Activated T-cell treated with anti-CD3 and anti-CD28 coated beads for 24 hours (primary cell): ENCODE results near the gene MMP2.

Source experiments
- DNase-seq: peaks from one replicate; pipeline ENCODE4 v3.0.0-alpha.2; 2020; ENCODE audit warnings: low read depth

Gene MMP2

DNA sequence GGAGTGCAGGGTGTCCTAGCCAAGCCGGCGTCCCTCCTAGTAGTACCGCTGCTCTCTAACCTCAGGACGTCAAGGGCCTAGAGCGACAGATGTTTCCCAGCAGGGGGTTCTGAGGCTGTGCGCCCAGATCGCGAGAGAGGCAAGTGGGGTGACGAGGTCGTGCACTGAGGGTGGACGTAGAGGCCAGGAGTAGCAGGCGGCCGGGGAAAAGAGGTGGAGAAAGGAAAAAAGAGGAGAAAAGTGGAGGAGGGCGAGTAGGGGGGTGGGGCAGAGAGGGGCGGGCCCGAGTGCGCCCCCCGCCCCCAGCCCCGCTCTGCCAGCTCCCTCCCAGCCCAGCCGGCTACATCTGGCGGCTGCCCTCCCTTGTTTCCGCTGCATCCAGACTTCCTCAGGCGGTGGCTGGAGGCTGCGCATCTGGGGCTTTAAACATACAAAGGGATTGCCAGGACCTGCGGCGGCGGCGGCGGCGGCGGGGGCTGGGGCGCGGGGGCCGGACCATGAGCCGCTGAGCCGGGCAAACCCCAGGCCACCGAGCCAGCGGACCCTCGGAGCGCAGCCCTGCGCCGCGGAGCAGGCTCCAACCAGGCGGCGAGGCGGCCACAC, at the start of gene MMP2:
TSS of gene MMP2 (plus strand) at position 372 of the 603 bp plus-strand sequence. CDS start 282 bp downstream, outside the sequence.
- DNase-seq, result no peak

DNA sequence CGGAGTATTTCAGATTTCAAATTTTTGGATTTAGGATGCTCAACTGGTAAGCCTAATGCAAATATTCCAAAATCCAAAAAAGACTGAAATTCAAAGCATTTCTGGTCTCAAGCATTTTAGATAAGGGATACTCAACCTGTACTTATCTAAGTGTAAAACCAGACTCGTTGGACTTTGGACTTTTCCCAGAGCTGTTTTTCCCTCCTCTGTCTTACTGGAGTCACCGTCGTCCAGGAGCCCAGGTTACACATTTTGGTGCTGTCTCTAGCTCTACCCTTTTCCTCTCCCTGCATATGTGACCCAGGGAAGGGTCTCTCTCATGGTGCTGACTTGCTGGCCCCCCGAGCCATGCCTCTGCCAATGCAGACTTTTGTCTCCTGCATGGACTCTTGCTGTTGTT, 46.0 kb upstream of the MMP2 start:
- no peak for DNase-seq

DNA sequence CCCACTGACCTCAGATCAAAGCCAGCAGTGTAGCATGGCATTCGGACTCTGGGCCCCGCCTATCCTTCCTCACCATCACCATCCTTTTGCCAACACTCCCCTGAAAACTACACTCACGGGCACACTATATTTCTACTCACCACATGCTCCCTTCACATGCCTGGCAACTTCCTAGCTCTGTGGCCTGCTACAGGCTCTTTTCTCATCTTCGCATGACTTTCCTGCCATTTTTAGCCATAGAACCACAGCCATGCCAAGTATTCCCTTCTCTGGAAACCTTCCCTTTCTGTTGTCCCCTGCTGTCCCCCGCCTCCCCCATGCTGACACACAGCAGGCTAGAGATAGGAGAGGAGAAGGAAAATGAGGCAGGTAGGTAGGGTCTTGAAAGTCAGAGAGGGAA, 45.5 kb upstream of the MMP2 start:
- no peak for DNase-seq

DNA sequence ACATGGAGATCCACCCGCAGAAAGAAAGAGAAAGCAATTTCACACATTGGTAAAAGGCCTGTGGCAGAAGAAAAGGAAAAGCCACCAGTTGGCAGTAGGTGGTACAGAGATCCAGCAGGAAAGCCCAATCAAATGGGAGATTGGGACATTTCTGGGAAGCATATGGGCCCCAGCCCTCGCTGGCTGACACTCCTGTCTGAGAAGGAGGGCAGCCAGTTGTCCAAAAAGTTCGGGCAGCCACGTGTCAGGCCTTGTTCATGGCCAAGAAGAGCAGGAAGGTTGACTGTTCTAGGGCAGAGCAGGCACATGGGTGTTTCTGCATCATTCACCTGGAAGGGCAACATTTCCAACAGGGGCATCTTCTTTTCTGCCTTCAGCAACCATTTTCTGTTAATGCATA, 45.0 kb upstream of the MMP2 start:
- no peak for DNase-seq

DNA sequence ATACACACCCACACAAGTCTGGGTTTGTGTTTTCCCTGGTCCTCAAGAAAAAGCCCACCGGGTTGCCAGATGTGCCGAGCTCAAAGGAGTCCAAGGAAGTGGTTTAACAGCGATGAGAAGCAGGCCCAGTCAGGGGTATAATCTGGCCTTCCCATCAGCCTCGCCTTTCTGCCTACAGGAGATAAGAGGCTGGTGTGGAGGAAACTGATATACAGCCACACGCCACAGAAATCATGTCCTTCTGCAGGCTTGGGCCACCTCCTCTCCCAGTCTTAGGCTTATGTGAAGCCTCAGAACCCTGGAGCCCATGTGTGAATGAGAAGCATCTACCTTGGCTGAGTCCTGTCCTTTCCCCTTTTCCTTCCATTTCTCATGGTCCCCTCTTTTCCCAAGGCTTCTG, 43.6 kb upstream of the MMP2 start:
- DNase-seq, result no peak

DNA sequence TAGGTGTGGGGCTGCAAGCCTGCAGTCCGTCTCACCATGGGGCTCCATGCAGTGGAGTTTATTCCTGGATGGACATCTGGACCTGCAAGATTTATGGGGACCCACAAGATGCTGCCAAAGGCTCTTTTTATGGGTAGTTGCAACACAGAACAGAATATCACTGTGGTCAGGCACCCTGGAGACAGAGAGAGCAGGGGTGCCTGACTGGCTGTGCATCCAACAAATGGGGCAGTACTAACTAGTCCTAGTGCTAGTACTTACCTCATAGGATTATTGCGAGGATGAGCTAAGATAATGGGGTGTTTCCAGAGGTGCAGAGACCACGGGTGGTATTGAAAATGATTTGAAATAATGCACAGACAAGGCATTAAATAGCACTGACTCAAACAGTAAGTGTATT, 42.4 kb upstream of the MMP2 start:
- DNase-seq, result no peak

DNA sequence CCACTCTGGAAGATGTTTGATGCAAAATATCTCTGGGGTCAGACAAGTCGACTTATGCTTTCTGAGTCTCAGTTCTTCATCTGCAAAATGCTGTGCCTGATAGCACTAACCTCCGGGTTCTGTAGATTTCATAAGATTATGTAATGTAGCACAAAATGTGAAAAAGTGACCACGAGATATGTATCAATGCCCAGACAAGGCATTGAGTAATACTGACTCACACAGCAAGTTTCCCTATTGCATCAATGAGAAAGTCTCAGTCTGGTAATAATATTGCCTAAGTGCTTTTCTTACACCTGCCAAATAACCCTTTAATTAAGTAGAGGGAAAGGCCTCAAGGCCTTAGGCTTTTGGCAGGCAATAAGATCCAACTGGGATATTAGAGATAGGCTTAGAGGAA, 41.4 kb upstream of the MMP2 start:
- no peak for DNase-seq

DNA sequence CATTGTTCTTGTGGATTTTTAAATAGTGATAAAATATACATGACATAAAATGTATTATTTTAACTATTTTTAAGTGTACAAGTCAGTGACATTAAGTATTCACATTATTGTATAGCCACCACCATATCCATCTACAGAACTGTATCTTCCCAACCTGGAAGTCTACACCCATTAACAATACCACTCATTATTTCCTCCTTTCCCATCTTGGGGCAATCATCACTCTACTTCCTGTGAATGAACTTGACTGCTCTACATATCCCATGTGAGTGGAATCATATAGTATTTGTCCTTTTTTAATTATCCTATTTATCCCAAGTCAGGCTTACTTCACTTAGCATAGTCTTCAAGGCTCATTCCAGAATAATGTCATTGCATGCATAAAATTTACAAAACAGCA, 40.7 kb upstream of the MMP2 start:
- DNase-seq, result no peak

DNA sequence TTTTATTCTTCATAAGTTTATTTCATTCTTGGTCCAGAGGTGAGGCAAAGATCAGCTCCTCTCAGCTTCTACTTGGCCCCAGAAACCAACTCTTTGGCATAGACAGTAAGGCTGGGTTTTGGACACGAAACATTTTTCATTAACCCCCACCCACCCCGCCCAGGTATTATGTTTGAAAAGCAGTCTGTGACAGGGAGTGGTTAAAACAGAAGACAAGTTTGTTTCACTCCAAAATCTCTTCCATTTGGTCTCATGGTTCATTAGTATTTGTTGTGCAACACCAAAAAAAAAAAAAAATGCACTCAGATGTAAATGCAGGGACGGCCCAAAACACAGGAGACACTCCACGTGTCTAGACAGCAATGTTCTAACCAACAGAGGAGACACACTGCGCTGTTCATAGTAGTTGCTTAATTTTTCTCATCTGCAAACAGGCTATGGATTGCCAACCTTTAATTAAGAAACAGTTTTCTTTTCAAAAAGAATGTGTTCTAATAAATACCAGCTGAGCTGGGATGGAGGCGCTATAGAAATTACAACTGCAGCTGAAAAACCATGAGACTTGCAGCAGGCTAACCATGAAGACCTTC, 39.8 kb upstream of the MMP2 start:
- DNase-seq, result no peak

DNA sequence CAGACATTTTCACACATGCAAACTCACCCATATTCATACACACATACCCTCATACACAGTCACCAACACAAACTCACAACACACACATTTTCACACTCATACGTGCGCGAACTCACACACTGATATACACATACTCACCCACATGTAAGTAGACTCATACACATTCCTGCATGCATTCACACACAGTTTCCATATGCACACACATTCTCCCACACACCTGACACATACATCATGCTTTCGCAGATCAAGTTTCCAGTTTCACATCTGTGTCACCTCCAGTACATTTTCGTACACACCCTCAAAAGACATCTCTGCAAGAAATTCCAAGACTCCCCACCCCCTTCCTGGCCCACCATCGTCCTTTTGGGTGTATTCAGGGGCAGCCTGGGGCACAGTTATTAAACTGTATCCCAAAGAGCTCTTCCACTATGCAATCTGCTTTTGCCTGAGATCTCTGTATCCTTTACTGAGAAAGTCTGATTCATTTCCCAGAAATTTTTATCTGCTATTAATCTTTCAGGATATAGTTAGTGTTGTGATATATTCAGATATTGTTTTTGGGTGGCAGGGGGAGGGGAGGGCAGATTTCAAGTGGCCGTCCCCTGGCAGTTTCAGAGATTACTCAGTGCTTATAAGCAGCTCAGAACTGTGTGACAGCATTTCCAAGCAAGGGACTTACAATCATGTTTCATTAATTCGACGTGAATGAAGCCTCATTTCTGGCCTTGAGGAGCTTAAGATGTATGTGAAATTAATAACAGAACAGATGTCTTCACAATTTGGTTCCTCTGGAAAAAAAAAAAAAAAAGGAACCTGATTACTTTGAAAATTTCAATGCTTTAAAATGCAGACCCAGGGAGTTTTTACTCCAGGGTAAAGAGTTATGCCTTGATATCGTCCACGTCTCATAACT, 35.3 kb upstream of the MMP2 start:
- no peak for DNase-seq

DNA sequence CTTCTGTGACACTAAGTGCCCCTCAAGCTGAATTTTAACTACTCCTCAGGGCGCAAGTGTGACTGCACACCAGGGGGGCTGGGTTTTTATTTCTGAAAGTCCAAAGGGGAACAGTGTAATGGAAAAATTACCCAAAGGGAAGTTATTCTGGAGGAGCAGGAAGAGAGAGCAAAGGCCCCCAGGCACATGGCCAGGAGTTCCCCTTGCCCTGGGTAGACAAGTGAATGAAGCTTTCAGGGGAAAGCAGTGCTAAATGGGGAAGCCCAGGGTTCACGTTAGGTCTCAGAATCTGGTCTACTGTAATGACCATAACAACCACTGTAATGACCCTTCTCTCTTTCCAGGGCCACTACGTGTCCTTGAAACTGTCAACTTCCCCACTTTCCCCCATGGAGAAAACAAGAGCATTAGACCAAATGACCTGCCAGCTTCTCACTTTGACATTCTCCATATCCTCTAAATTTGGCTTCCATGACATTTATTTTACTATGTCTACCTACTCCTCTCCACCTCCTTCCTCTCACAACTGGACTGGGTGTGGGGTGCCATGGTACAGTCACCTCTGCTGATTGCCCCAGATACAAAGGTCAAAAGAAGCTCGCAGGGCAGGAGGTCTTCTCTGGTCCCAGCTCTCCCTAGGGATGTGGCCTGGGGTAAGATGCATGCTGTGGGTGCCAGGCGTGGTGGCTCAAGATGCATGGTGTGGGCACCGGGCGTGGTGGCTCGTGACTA, 34.1 kb upstream of the MMP2 start:
- no peak for DNase-seq

DNA sequence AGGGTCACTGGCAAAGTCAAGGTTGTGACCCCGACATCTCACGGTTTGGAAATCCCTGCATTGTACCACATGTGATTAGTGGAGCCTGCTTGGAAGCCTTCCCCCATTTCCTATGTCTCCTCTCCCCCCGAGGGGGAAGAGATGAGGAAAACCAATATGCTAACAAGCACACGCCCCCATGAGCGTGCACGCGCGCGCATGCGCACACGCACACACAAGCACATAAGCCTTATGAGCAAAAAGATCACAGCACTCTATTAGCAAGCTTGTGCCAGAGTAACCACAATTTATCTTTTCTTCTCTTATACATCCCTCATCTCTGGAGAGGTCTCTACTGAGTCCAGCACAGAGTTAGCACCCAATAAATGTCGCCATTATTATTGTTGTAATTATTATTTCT, 31.8 kb upstream of the MMP2 start:
- DNase-seq, result no peak

DNA sequence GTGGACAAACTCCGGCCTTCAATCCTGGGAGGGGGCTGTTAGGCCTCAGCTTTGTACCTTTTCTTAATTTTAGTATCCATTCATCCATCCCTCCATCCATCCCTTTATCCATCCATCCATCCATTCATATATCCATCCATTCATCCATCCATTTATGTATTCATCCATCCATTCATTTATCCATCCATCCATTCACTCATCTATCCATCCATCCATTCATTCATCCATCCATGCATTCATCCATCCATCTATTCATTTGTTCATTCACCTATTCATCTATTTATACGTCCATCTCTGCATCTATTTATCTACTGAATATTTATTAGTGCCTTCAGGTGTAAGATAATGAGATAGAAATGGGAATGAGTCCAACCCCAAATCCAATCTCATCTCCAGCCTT, 26.0 kb upstream of the MMP2 start:
- no peak for DNase-seq

DNA sequence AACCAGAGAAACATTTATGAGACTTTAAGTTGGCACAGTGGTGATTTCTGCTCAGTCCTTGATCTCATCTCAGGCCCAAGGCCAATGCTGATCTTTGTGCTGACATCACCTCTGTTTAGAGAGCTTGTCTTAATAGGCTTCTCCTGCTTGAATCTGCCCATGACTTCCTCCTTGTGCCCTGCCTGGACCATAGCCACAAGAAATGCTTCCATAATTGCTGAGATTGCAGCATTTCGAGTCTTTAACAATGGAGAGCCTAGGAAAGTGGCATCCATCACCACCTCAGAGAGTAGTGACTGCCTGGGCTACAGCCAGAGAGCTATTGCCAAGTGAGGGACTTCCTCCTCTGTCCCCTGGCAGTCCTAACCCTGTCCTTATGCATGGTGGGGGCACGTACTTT, 25.1 kb upstream of the MMP2 start:
- DNase-seq, result no peak

DNA sequence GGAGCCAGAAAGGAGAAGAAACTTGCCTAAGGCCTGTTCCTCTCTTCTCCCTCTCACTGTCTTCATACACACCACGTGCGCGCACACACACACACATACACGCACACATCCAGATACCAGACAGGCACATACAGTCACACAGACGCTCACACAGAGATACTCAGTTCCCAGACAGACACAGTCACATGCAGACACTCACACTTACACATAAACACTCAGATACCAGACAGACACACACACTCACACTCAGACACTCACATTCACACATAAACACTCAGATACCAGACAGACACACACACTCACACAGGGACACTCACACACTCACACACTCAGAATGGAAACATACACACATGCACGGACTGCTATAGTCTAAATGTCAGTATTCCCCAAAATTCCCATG, 24.1 kb upstream of the MMP2 start:
- no peak for DNase-seq

DNA sequence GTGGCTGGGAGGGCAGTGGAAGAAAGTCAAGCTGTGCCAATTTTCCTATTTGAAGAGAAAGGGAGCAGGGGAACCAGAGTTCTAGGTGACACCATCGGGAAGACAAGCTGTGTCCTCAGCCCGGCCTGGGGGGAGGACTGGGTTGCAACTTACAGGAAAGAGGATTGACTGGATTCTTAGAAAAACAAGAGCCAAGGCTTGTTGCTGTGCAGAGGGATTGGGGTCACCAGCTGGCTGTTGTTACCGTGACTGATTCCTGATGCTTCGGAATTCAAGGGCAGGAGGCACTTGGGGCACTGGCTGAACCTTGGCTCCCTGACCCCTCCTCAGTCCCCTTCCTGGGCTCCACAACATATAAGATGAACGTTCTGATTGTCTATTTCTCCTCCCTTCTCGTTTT, 16.8 kb upstream of the MMP2 start:
- DNase-seq, result no peak

DNA sequence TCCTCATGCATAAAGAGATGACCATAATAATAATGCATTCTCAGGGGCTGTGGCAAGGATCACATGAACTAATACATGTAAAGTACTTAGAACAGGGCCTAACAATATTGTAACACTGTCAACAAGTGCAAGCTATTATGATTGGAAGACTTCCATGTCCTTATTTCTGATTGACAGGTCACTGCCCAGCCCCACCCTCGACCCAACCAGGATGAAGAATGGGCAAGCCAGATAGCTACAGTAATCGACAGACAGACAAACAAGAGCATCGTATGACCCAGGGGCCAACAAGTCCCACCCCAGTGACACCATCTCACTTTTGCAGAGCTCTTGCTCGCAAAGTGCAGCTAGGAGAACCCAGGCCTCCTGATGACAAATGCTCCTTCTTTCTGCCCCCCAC, 14.6 kb upstream of the MMP2 start:
- no peak for DNase-seq

DNA sequence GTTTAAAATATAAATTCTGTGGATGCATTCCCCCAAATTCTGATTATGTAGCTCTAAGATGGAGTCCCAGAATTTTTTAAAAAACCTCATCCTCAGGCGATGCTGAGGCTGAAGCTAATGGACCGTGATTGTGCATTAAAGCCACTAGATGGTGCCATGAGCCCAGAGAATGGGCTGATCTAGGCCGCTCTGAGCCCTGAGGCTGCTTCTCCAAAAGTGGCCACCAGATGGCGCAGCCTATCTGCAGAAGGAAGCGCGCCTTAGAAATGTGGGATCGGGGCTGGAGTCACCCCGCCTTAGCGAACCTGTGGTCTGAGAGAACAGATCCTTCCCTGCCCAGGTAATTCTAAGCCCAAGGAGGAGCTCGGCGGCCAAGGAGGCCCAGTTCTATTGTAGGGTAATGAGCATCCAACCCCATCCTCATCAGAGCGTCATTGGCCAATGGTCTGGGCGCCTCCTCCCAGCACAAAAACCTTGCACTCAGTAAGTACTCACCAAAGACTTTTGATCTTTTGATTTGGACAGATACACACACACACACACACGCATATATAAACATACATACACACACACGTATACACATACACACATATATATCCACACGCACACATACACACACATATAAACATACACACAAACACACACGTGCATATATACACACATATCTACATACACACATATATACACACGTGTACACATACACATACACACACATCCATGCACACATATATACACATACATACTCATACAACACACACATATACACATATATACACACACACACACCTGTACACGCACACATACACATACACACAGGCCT, 13.7 kb upstream of the MMP2 start:
- peak; percentile 70 for DNase-seq

DNA sequence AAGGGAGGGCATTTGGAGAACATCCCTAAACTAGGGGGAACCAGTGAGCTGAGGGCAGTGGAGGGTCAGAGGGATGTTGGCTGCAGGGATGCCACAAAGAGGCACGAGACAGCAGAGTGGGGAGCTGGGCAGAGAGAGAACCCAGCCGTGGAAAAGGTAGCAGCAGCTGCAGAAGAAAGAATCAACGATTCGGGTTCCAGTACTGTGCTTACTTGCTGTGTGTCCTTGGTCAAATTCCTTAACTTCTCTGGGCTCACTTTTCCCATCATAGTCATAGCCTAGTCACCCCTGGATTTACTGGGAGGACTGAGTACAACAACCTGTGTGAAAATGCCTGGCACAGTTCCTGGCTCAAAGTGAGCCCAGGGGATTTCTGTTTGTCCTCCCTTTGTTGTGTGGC, 12.8 kb upstream of the MMP2 start:
- DNase-seq, result no peak

DNA sequence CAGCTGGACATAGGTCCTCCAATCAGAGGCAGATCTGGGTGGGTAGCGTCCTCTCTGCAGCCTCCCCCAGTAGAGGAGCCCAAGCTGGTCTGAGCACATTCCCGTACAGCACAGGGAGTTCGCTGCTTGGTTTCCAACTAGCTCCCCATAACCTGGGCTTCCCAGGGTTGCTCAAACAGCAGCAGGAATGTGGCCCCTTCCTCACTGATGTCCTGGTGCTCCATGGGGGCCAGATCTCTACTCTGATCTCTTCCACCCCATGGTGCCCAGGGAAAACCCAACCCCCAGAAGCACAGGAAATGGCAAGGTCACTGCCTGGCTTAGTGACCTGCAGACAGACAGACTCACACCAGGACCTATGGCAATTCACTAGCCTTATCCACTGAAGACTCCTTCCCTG, 11.1 kb upstream of the MMP2 start:
- no peak for DNase-seq

DNA sequence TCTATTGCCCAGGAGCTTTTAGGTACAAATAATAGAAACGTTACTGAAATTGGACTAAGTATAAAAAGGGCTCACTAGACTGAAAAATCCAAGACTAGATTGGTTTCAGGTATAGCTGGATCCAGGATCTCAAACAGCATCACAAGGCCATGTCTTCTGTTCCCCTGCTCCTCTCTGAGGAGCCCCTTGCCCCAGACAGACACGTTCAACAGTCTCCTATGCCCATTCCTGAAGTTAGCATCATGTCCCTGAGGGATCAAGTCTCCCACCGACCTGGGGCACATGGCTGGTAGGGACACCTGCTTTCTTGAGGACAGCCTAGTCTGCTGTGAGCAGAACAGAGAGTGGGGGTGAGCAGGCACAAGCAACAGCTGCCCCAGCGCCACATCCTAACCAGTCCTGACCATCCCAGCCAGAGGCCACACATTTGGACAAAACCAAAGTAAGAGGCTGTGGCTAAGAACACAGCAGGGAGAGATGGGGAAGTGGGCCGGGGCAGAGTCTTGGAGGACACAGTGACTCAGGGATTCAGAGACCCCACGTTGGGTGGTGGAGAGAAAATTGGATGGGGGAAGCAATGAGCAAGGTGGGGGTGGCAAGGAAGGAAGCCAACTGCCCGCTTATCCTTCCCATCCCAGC, 10.5 kb upstream of the MMP2 start:
- no peak for DNase-seq
